ENCODE results near the gene PSMA6. TPM values are rescaled to one million over a fixed set of nuclear protein-coding genes. Genes with fewer than 3 reads are reported as not detected.

Gene PSMA6
- total and polyA plus RNA-seq, 2 of the 8 experiments (the other 6 are each of a cell fraction or from before 2014, with no cell fraction given): 180 to 238 TPM

DNA sequence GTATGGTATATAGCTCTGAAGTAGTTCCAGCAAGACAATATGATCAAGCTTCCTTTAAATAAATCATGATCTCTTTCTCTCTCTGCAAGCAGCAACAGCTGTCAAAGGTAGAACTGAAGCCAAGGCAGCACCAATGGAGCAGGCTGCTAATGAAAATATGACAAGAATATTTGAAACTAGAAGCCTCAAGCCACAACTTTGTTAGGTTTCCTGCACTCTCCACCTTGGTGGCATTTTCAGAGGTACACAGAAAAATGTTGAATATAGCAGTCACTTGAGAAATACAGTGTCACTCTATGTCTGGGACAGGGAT lies 43.8 kb upstream of the PSMA6 start:
- H3K9ac ChIP-seq (replicated peaks in 1 of 4; ENCODE audit: extremely low read depth in 1 of 4, low read depth in 3 of 4, low read length in 3 of 4): no peak overlapping the region
- H3K18ac ChIP-seq (ENCODE audit: extremely low read depth, low read length): no peak overlapping the region
- H3K9me3 ChIP-seq (ENCODE audit: insufficient read depth in 2 of 2, low read depth in 1 of 2, low read length in 1 of 2): no peaks in the 10 kb centered on the region
- no peaks in the 10 kb centered on the region for H3K79me1 ChIP-seq (ENCODE audit: low read depth, low read length)
- H3K27me3 ChIP-seq (replicated peaks in 1 of 4; ENCODE audit: control insufficient read depth in 3 of 4, extremely low read depth in 1 of 4, insufficient read depth in 3 of 4, low read length in 3 of 4): no peaks in the 10 kb centered on the region
- no peak overlapping the region for H2BK12ac ChIP-seq (ENCODE audit: low read depth, low read length)
- no peak overlapping the region for H2AK5ac ChIP-seq (ENCODE audit: low read depth, low read length)
- no peak overlapping the region for H4K8ac ChIP-seq (ENCODE audit: extremely low read depth, insufficient read depth, low read length)
- ChIA-PET CTCF (ENCODE audit: partially characterized antibody) (interaction anchor here (0.9 to 1.7 kb wide), 3 partner anchors 12 to 191 kb away, joined by 3 read pairs; no protein-coding TSS in a partner anchor), POLR2A (ENCODE audit: partially characterized antibody) (no interaction called here)
- H3K56ac ChIP-seq (replicated peaks; ENCODE audit: insufficient read length, low read depth, low read length): no peak overlapping the region
- no peak overlapping the region for H2BK5ac ChIP-seq (ENCODE audit: low read depth, low read length)
- H2BK15ac ChIP-seq (ENCODE audit: low read length): no peak overlapping the region
- no peak overlapping the region for H2BK120ac ChIP-seq (replicated peaks; ENCODE audit: low read depth, low read length)
- FAIRE-seq (no peak), DNase-seq (ENCODE audit: low read depth in 1 of 2, low spot score in 2 of 2) (no peak)
- no peak overlapping the region for H3K4me2 ChIP-seq (ENCODE audit: insufficient read depth in 1 of 2, low read depth in 2 of 2, low read length in 2 of 2)
- H2BK20ac ChIP-seq (ENCODE audit: low read length): no peak overlapping the region
- no peaks in the 10 kb centered on the region for H3K36me3 ChIP-seq (ENCODE audit: control insufficient read depth in 2 of 4, insufficient read depth in 4 of 4, low read length in 3 of 4)
- H3K4me1 ChIP-seq (replicated peaks in 1 of 4; ENCODE audit: control insufficient read depth in 3 of 4, insufficient read depth in 4 of 4, low read length in 3 of 4): no peaks in the 10 kb centered on the region
- TF ChIP-seq RXRA (IDR thresholded peaks at IDR 0.05; ENCODE audit: insufficient read depth, low read depth, low read length) (no peak), SIRT6 (IDR thresholded peaks at IDR 0.05; ENCODE audit: low read length) (no peak), EZH2 (IDR thresholded peaks at IDR 0.05; ENCODE audit: low read depth, low read length, severe bottlenecking) (no peak), MAFK (IDR thresholded peaks at IDR 0.05; ENCODE audit: low read depth, low read length) (no peak), CREB1 (IDR thresholded peaks at IDR 0.05) (no peak)
- H4K20me1 ChIP-seq (replicated peaks in 1 of 2; ENCODE audit: control insufficient read depth in 1 of 2, insufficient read depth in 2 of 2, low read length in 2 of 2): no peaks in the 10 kb centered on the region
- no peak overlapping the region for H3K27ac ChIP-seq (ENCODE audit: low read depth, low read length)
- H3K14ac ChIP-seq (ENCODE audit: insufficient read length): no peak overlapping the region
- no peak overlapping the region for H2AFZ ChIP-seq (ENCODE audit: low read length)
- no peaks in the 10 kb centered on the region for H3K79me2 ChIP-seq (ENCODE audit: control insufficient read depth in 1 of 2, insufficient read depth in 2 of 2, low read length in 2 of 2)
- H3K4me3 ChIP-seq (ENCODE audit: extremely low read depth in 1 of 4, insufficient read depth in 2 of 4, low read depth in 3 of 4, low read length in 4 of 4): no peak overlapping the region
- H3K4ac ChIP-seq (replicated peaks; ENCODE audit: insufficient read length, low read depth, low read length): no peak overlapping the region
- no peaks in the 10 kb centered on the region for H3K23me2 ChIP-seq (ENCODE audit: low read depth, low read length)
- H4K5ac ChIP-seq (ENCODE audit: insufficient read length, low read depth, low read length): no peak overlapping the region
- H4K91ac ChIP-seq (replicated peaks; ENCODE audit: insufficient read length, low read length): no peak overlapping the region
- no peak overlapping the region for H3K23ac ChIP-seq (ENCODE audit: insufficient read length)
